H1 (cell line): Measurements from ENCODE around the gene TEAD1.

Experiments used
- CREB1 ChIP-seq: IDR thresholded peaks from 2 replicates; pipeline ENCODE4 v1.6.1; 2012; ENCODE audit warnings: inconsistent platforms
- CTCF ChIP-seq, 3 experiments: IDR thresholded peaks; 1 replicate in 2 of 3; 2 replicates in 1 of 3; pipeline versions ENCODE4 v1.5.1 to v1.6.1; 2011; ENCODE audit warnings: low read length in 3 of 3, mild to moderate bottlenecking in 3 of 3, inconsistent platforms in 2 of 3, low read depth in 1 of 3, moderate library complexity in 1 of 3; ENCODE audit not compliant: insufficient read depth in 1 of 3; ENCODE audit errors: control extremely low read depth in 1 of 3
- EP300 ChIP-seq, 2 experiments: IDR thresholded peaks; 1 replicate in 1 of 2; 2 replicates in 1 of 2; pipeline ENCODE4 v1.6.1; 2011 to 2012; ENCODE audit warnings: low read depth in 2 of 2, low read length in 2 of 2, mild to moderate bottlenecking in 2 of 2, borderline replicate concordance in 1 of 2, inconsistent platforms in 1 of 2, moderate library complexity in 1 of 2
- EZH2 ChIP-seq: fragments of 200-600 bp; sonication (generic); IDR thresholded peaks from 2 replicates; pipeline ENCODE4 v1.7.1; 2012; ENCODE audit warnings: low read depth, mild to moderate bottlenecking, moderate library complexity, low read length, inconsistent platforms; ENCODE audit not compliant: severe bottlenecking
- MAFK ChIP-seq: IDR thresholded peaks from 2 replicates; pipeline ENCODE4 v1.6.1; 2012; ENCODE audit warnings: low read depth, mild to moderate bottlenecking, improper control_type of control experiment, low read length
- PHF8 ChIP-seq: fragments of 200-600 bp; sonication (generic); conservative IDR thresholded peaks from 2 replicates; pipeline ENCODE4 v1.7.1; 2012; ENCODE audit warnings: low read depth, mild to moderate bottlenecking, inconsistent platforms, low read length, moderate library complexity
- POLR2AphosphoS5 ChIP-seq: IDR thresholded peaks from 2 replicates; pipeline ENCODE4 v1.6.1; 2011; ENCODE audit warnings: low read depth, low read length
- RFX5 ChIP-seq: IDR thresholded peaks from 2 replicates; pipeline ENCODE4 v1.6.1; 2011; ENCODE audit warnings: low read depth, low read length, improper control_type of control experiment, borderline replicate concordance
- SRF ChIP-seq: IDR thresholded peaks from 2 replicates; pipeline ENCODE4 v1.6.1; 2011; ENCODE audit warnings: mild to moderate bottlenecking, low read depth, low read length, moderate library complexity
- TCF12 ChIP-seq: IDR thresholded peaks from 2 replicates; pipeline ENCODE4 v1.6.1; 2011; ENCODE audit warnings: low read depth, mild to moderate bottlenecking, low read length

- TF ChIP-seq EZH2 (no peak), MAFK (no peak), CTCF (IDR thresholded peaks at IDR 0.05; ENCODE audit: control extremely low read depth in 1 of 3, insufficient read depth in 1 of 3, low read depth in 1 of 3, low read length in 3 of 3) (no peak), PHF8 (no peak), TCF12 (no peak), RFX5 (no peak), CREB1 (no peak), SRF (no peak), POLR2AphosphoS5 (no peak), EP300 (IDR thresholded peaks at IDR 0.05; ENCODE audit: borderline replicate concordance in 1 of 2, low read depth in 2 of 2, low read length in 2 of 2) (no peak)
These were observed 19.4 kb downstream of the TEAD1 start for GRCh38 chr11:12693479-12694182.
